Body of pancreas (tissue), 4 donors: ENCODE data around the gene GIGYF2.

ENCODE experiments used
- POLR2A ChIP-seq, 3 donors: fragments of 450-650 bp; IDR thresholded peaks; one replicate each; pipeline ENCODE4 v1.6.1; 2016; ENCODE audit warnings: antibody characterized with exemption in 3 of 3, mild to moderate bottlenecking in 2 of 3
- TF ChIP-seq, protein P1 (sequence below), 7 experiments: fragments of 450-650 bp in 4 of 7; fragments of 200-600 bp in 3 of 7; sonication (generic) in 3 of 7; IDR thresholded peaks; one replicate each; pipeline ENCODE4 v1.5.1; 2016 to 2019; ENCODE audit warnings: antibody characterized with exemption in 7 of 7

DNA sequence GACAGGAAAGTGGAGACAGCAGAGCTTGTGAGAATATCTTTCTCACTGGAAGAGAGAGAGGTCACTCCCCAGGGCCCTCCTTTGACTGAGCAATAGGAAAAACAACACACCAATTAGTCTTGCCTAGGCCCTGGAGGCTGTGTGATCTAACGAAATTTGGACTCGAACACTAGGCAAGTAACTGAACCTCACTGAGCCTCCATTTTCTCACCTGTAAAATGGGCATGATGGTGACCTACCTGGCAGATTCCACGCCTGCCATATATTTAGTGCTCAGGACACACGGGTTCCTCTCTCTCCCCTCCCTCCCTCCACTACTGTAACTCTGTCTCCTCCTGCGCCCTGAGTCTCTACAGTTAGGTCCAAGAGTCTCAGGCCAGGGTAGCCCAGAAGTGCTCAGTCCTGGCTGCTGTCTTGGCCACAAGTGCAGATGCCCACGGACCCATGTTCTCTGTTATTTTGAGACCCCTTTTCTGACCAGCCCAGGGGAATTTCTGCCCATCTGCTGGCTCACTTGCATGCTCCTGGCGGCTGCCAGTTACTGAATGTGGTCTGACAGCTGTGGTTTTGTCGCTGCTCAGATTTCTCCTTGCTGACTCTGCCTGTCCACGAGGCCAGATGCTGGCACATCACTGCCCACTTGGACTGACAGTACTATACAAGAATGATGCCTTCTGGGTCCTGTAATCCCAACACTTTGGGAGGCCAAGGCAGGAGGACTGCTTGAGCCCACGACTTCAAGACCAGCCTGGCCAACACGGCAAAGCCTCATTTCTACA is 9.6 kb upstream of the GIGYF2 start:
- TF ChIP-seq POLR2A (IDR thresholded peaks at IDR 0.05) = no peak
- TF ChIP-seq, protein P1, sequence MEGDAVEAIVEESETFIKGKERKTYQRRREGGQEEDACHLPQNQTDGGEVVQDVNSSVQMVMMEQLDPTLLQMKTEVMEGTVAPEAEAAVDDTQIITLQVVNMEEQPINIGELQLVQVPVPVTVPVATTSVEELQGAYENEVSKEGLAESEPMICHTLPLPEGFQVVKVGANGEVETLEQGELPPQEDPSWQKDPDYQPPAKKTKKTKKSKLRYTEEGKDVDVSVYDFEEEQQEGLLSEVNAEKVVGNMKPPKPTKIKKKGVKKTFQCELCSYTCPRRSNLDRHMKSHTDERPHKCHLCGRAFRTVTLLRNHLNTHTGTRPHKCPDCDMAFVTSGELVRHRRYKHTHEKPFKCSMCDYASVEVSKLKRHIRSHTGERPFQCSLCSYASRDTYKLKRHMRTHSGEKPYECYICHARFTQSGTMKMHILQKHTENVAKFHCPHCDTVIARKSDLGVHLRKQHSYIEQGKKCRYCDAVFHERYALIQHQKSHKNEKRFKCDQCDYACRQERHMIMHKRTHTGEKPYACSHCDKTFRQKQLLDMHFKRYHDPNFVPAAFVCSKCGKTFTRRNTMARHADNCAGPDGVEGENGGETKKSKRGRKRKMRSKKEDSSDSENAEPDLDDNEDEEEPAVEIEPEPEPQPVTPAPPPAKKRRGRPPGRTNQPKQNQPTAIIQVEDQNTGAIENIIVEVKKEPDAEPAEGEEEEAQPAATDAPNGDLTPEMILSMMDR (IDR thresholded peaks at IDR 0.05) = no peak
